Muscle layer of duodenum (tissue), 2 donors: ENCODE results near the gene FAM219A.
A peak's percentile ranks its signal among the peaks of the same experiment; 100 is the strongest.
"Not testable (repeated sequence)": the region's sequence is repeated elsewhere in the genome, so short reads cannot be mapped to it uniquely, and the experiment has no call there.

Experiments
- H3K27ac ChIP-seq: one replicate; pipeline ENCODE4 v1.7.0; 2013; ENCODE audit warnings: mild to moderate bottlenecking, low read length
- H3K27me3 ChIP-seq: one replicate; pipeline ENCODE4 v1.7.0; 2013; ENCODE audit warnings: low read depth, mild to moderate bottlenecking, control low read depth, low read length
- H3K36me3 ChIP-seq, 2 donors: one replicate each; pipeline ENCODE4 v1.7.0; 2013; ENCODE audit warnings: low read length in 2 of 2, control low read depth in 1 of 2, mild to moderate bottlenecking in 1 of 2; ENCODE audit not compliant: insufficient read depth in 2 of 2, control insufficient read depth in 1 of 2
- H3K4me1 ChIP-seq, 2 donors: one replicate each; pipeline ENCODE4 v1.7.0; 2013; ENCODE audit warnings: low read length in 2 of 2, mild to moderate bottlenecking in 2 of 2, control low read depth in 1 of 2, moderate library complexity in 1 of 2; ENCODE audit not compliant: insufficient read depth in 2 of 2, control insufficient read depth in 1 of 2
- H3K4me3 ChIP-seq, 2 donors: one replicate each; pipeline ENCODE4 v1.7.0; 2013; ENCODE audit warnings: low read length in 2 of 2, low read depth in 1 of 2, mild to moderate bottlenecking in 1 of 2
- H3K9me3 ChIP-seq, 2 donors: one replicate each; pipeline ENCODE4 v1.7.0; 2013; ENCODE audit warnings: low read length in 2 of 2, control low read depth in 1 of 2, mild to moderate bottlenecking in 1 of 2; ENCODE audit not compliant: control insufficient read depth in 1 of 2
- donor health status: healthy.

FAM219A gene

DNA sequence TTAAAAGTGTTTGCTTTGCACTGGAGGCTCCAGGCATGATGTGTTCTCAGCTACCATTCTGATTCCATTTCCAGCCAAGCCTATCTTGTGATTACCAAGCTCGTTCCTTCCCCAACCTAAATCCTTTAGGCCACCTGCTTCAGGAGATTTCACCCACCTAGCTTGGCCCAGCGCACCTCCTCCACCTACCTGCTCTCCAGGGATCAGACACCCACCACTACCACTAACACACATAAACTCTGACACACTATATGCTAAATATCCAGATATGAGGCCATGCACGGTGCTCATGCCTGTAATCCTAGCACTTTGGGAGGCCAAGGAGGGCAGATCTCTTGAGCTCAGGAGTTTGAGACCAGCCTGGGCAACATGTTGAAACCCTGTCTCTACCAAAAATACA is 84.0 kb downstream of the FAM219A start:
- Histone ChIP-seq H3K27me3 (no peaks in the 10 kb centered on the region), H3K4me1 (peaks cover 0 to 29% of the 10 kb centered on the region in 2 donors), H3K36me3 (peaks cover 0 to 13% of the 10 kb centered on the region in 2 donors), H3K27ac (no peak overlapping the region), H3K9me3 (peaks cover 0 to 5% of the 10 kb centered on the region in 2 donors), H3K4me3 (no peak overlapping the region)

DNA sequence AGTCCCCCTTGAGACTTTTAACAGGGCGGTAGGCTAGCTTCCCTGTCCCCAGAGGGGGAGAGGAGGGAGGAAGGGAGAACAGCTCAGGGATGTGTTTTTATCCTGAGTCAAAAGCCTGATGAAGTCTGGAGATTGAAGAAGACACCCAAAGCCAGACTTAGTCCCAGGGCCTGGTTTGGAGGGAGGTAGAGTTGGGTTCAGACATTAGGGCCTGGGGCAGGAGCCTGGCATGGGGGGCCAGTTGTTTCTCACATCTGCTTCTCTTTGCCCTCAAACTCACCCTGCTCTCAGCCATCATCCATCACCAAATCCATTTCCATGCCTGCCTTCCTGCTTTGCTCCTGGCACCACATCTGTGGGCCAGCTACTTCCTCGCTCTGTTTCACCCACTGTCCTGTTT is 84.6 kb downstream of the FAM219A start:
- no peak overlapping the region for H3K27ac ChIP-seq
- peaks cover 0 to 26% of the 10 kb centered on the region in 2 donors for H3K4me1 ChIP-seq
- no peaks in the 10 kb centered on the region for H3K27me3 ChIP-seq
- peaks cover 0 to 5% of the 10 kb centered on the region in 2 donors for H3K9me3 ChIP-seq
- peaks cover 0 to 13% of the 10 kb centered on the region in 2 donors for H3K36me3 ChIP-seq
- no peak overlapping the region for H3K4me3 ChIP-seq

- H3K4me1 ChIP-seq, result peaks cover 0 to 26% of the 10 kb centered on the region in 2 donors
- peaks cover 0 to 13% of the 10 kb centered on the region in 2 donors for H3K36me3 ChIP-seq
- H3K27me3 ChIP-seq, result no peaks in the 10 kb centered on the region
- H3K4me3 ChIP-seq, result no peak overlapping the region
- no peak overlapping the region for H3K27ac ChIP-seq
- peaks cover 0 to 5% of the 10 kb centered on the region in 2 donors for H3K9me3 ChIP-seq
Measured at GRCh38 chr9:34372467-34373011, 85.8 kb downstream of the FAM219A start.

- H3K9me3 ChIP-seq, result peaks cover 0 to 5% of the 10 kb centered on the region in 2 donors
- peaks cover 0 to 22% of the 10 kb centered on the region in 2 donors for H3K4me1 ChIP-seq
- peaks cover 0 to 13% of the 10 kb centered on the region in 2 donors for H3K36me3 ChIP-seq
- no peak overlapping the region for H3K4me3 ChIP-seq
- no peak overlapping the region for H3K27ac ChIP-seq
- no peaks in the 10 kb centered on the region for H3K27me3 ChIP-seq
Measured at GRCh38 chr9:34371886-34372466, 86.4 kb downstream of the FAM219A start.

DNA sequence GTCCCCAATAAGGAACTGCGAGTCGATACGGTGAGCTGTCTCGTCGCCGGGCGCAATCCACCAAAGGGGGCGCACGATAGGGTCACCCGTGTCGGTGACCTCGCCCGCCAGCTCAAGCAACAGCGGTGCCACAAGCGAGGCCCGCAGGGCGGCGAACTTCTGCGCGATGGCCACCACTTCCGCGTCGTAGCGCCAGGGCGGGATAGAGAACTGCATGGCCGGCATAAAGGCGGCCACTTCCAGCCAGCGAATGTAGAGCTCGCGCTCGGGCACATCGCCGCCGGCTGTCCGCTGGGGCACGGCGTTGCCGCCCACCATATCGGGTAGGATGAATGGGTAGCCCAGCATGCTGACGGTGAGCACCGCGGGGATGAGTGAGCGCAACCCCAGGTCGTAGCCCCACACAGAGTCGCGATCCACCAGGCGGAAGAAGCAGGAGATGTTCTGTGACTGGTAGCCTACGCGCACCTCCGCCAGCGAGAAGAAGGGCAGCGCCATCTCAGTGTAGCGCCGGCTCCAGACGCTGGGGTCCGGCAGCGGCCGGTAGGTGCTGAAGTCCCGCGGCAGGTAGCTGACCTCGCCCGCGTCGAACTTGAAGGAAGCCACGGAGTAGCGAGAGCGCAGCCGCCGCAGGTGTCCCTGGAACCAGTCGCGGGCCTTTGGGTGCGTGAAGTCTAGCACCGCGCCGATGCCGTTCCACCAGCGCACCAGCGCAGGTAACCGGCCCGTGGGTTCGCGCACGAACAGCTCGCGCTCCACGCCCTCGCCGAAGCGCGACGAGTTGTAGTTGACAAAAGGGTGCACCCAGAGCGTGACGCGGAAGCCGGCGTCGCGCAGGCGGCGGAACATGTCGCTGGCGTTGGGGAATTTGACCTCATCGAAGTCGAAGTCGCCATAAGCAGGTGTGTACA is 87.1 kb downstream of the FAM219A start:
- Histone ChIP-seq H3K4me1 (peaks cover 0 to 22% of the 10 kb centered on the region in 2 donors), H3K4me3 (peak overlapping the region in 1 of 2 donors; percentile 53), H3K9me3 (peaks cover 0 to 5% of the 10 kb centered on the region in 2 donors), H3K27me3 (no peaks in the 10 kb centered on the region), H3K36me3 (peaks cover 0 to 13% of the 10 kb centered on the region in 2 donors), H3K27ac (no peak overlapping the region)

GRCh38 chr9:34370335-34370969 is 87.9 kb downstream of the FAM219A start:
- Histone ChIP-seq H3K4me1 (peaks cover 0 to 15% of the 10 kb centered on the region in 2 donors), H3K9me3 (peaks cover 0 to 5% of the 10 kb centered on the region in 2 donors), H3K27ac (no peak overlapping the region), H3K27me3 (no peaks in the 10 kb centered on the region), H3K36me3 (peaks cover 0 to 13% of the 10 kb centered on the region in 2 donors), H3K4me3 (no peak overlapping the region)

DNA sequence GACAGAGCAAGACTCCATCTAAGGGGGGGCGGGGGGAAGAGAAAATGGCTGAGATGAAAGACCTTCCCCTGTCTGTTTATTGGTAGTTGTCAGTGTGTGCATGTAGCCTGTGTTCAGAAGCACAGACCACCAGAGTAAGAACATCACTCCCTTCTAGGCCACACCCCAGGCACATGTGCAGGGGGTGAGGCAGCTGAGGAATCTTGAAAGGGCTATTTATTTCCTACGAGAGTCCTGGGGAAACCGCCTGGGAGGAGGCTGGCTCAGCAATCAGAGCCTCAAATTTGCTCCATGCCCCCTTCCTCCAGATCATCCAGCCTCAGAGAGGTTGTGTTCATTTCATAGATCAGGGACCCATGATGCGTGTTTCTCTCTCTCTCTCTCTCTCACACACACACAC is 88.7 kb downstream of the FAM219A start:
- Histone ChIP-seq H3K27me3 (no peaks in the 10 kb centered on the region), H3K9me3 (peaks cover 0 to 5% of the 10 kb centered on the region in 2 donors), H3K4me3 (no peak overlapping the region), H3K4me1 (peaks cover 0 to 18% of the 10 kb centered on the region in 2 donors), H3K27ac (no peak overlapping the region), H3K36me3 (peaks cover 0 to 13% of the 10 kb centered on the region in 2 donors)

DNA sequence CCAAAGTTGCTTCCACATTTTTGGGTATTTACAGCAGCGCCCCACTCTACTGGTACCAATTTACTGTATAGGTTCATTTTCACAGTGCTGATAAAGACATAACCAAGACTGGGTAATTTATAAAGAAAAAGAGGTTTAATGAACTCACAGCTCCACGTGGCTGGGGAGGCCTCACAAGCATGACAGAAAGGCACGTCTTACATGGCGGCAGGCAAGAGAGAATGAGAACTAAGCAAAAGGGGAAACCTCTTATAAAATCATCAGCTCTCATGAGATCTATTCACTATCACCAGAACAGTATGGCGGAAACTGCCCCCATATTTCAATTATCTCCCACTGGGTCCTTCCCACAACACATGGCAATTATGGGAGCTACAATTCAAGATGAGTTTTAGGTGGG is 89.6 kb downstream of the FAM219A start:
- not testable (repeated sequence) for H3K27ac ChIP-seq, H3K9me3 ChIP-seq, H3K4me3 ChIP-seq, H3K27me3 ChIP-seq
- Histone ChIP-seq H3K36me3 (peaks cover 0 to 13% of the 10 kb centered on the region in 2 donors), H3K4me1 (peaks cover 0 to 17% of the 10 kb centered on the region in 2 donors)

DNA sequence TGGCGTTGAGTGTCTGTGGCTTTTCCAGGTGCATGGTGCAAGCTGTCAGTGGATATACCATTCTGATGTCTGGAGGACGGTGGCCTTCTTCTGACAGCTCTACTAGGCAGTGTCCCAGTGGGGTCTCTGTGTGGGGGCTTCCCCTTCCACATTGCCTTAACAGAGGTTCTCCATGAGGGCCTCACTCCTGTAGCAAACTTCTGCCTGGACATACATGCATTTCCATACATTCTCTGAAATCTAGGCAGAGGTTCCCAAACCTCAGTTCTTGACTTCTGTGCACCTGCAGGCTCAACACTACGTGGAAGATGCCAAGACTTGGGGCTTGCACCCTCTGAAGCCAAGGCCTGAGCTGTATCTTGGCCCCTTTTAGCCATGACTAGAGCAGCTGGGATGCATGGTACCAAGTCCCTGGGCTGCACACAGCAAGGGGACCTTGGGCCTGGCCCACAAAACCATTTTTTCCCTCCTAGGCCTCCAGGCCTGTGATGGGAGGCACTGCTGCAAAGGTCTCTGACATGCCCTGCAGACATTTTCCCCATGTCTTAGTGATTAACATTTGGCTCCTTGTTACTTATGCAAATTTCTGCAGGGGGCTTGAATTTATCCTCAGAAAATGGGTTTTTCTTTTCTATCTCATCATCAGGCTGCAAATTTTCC is 90.5 kb downstream of the FAM219A start:
- peaks cover 0 to 13% of the 10 kb centered on the region in 2 donors for H3K36me3 ChIP-seq
- H3K4me3 ChIP-seq, H3K27me3 ChIP-seq: not testable (repeated sequence)

DNA sequence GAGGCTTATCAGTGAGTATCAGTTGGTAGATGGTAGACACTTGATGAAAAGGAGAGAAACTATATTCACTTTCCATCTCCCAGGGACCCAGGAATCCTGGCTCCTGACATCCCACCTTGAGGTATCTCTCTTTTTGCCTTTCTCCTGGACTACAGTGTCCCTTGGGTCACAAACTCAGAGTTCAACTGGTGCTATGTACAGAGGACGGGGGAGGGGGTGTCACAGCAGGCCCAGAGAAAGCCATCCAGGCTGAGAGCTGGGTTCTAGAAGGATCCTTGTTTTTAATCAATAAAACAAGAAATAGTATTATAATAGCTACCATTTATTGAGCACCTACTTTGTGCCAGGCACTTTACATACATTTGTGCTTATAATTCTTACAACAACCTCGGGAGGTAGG is 92.0 kb downstream of the FAM219A start:
- Histone ChIP-seq H3K36me3 (peaks cover 0 to under 1% of the 10 kb centered on the region in 2 donors), H3K4me3 (no peak overlapping the region), H3K27ac (no peak overlapping the region)

More for the DNA sequence above, 90.5 kb downstream of the FAM219A start:
- peaks cover 0 to 15% of the 10 kb centered on the region in 2 donors for H3K4me1 ChIP-seq
- H3K9me3 ChIP-seq, H3K27ac ChIP-seq: not testable (repeated sequence)

More for the DNA sequence above, 92.0 kb downstream of the FAM219A start:
- peaks cover 0 to 15% of the 10 kb centered on the region in 2 donors for H3K4me1 ChIP-seq
- H3K9me3 ChIP-seq, result no peaks in the 10 kb centered on the region
- H3K27me3 ChIP-seq, result no peaks in the 10 kb centered on the region
